WTC11 (cell line): ENCODE measurements around the gene SIT1.

Experiments used
- CREB1 ChIP-seq: sonication (generic); formaldehyde crosslinking; IDR thresholded peaks from 2 replicates; pipeline ENCODE4 v1.8.0; 2023; ENCODE audit warnings: mild to moderate bottlenecking, missing genetic modification reagents
- CTCF ChIP-seq: fragments of 200-600 bp; IDR thresholded peaks from 2 replicates; pipeline ENCODE4 v1.8.0; 2022; ENCODE audit warnings: antibody characterized with exemption
- ESRRA ChIP-seq: sonication (generic); formaldehyde crosslinking; IDR thresholded peaks from 2 replicates; pipeline ENCODE4 v1.8.1; 2022; ENCODE audit warnings: mild to moderate bottlenecking, missing genetic modification reagents, borderline replicate concordance
- GABPB1 ChIP-seq: sonication (generic); formaldehyde crosslinking; IDR thresholded peaks from 2 replicates; pipeline ENCODE4 v1.8.1; 2023; ENCODE audit warnings: mild to moderate bottlenecking, missing genetic modification reagents
- NR1H2 ChIP-seq: sonication (generic); formaldehyde crosslinking; IDR thresholded peaks from 2 replicates; pipeline ENCODE4 v1.9.0; 2021; ENCODE audit warnings: mild to moderate bottlenecking, moderate library complexity, missing genetic modification reagents
- NR2C2 ChIP-seq: sonication (generic); formaldehyde crosslinking; IDR thresholded peaks from 2 replicates; pipeline ENCODE4 v1.8.0; 2022; ENCODE audit warnings: mild to moderate bottlenecking, missing genetic modification reagents
- SMAD4 ChIP-seq: sonication (generic); formaldehyde crosslinking; IDR thresholded peaks from 2 replicates; pipeline ENCODE4 v1.8.0; 2022; ENCODE audit warnings: mild to moderate bottlenecking, missing genetic modification reagents
- TCF7 ChIP-seq: sonication (generic); formaldehyde crosslinking; IDR thresholded peaks from 2 replicates; pipeline ENCODE4 v1.8.0; 2022; ENCODE audit warnings: mild to moderate bottlenecking, low read depth, missing genetic modification reagents, moderate library complexity
- TF ChIP-seq, protein P1 (sequence below): sonication (generic); formaldehyde crosslinking; IDR thresholded peaks from 2 replicates; pipeline ENCODE4 v1.8.1; 2022; ENCODE audit warnings: mild to moderate bottlenecking, missing genetic modification reagents, moderate library complexity, borderline replicate concordance
- TF ChIP-seq, protein P2 (sequence below): sonication (generic); formaldehyde crosslinking; IDR thresholded peaks from 2 replicates; pipeline ENCODE4 v1.8.0; 2022; ENCODE audit warnings: mild to moderate bottlenecking, missing genetic modification reagents

DNA sequence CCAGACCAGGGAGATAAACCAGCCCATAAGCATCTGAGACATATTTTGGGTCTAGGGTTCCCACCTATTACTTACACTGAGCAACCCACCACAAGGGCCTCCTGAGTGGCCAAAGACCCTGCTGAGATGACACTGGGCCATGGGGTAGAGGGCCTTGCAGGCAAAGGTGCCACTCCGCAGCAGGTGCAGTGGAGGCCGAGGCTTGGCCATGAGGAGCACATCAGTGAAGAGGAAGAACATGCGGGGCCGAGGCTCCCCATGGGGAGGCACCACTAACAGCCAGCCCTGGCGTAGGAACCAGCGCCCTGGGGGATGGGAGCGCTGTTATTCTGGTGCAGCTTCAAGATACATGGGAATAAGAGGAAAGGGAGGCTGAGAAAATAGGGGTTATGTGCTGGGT is 11.7 kb upstream of the SIT1 start:
- no peak for TF ChIP-seq SMAD4 (CRISPR knock-in tag)
- no peak for TF ChIP-seq CTCF
- TF ChIP-seq, protein P1, sequence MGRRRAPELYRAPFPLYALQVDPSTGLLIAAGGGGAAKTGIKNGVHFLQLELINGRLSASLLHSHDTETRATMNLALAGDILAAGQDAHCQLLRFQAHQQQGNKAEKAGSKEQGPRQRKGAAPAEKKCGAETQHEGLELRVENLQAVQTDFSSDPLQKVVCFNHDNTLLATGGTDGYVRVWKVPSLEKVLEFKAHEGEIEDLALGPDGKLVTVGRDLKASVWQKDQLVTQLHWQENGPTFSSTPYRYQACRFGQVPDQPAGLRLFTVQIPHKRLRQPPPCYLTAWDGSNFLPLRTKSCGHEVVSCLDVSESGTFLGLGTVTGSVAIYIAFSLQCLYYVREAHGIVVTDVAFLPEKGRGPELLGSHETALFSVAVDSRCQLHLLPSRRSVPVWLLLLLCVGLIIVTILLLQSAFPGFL (CRISPR knock-in tag): no peak
- TF ChIP-seq, protein P2, sequence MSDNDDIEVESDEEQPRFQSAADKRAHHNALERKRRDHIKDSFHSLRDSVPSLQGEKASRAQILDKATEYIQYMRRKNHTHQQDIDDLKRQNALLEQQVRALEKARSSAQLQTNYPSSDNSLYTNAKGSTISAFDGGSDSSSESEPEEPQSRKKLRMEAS (CRISPR knock-in tag): no peak
- TF ChIP-seq GABPB1 (CRISPR knock-in tag): no peak
- TF ChIP-seq NR2C2 (CRISPR knock-in tag): no peak
- no peak for TF ChIP-seq TCF7
- TF ChIP-seq NR1H2 (CRISPR knock-in tag): no peak
- TF ChIP-seq CREB1 (CRISPR knock-in tag): no peak
- TF ChIP-seq ESRRA (CRISPR knock-in tag): no peak
